GM12801 (cell line): ENCODE measurements around the gene RASSF4.

Experiments used
- CTCF ChIP-seq: IDR thresholded peaks from one replicate; pipeline ENCODE4 v1.5.1; 2011; ENCODE audit warnings: control low read depth; ENCODE audit not compliant: insufficient read length; ENCODE audit errors: extremely low read depth

RASSF4 gene

GRCh38 chr10:44958196-44958897 is 1.3 kb upstream of the RASSF4 start:
- no peak for TF ChIP-seq CTCF

GRCh38 chr10:44958898-44959246 is 730 bp upstream of the RASSF4 start:
- TF ChIP-seq CTCF, result no peak

DNA sequence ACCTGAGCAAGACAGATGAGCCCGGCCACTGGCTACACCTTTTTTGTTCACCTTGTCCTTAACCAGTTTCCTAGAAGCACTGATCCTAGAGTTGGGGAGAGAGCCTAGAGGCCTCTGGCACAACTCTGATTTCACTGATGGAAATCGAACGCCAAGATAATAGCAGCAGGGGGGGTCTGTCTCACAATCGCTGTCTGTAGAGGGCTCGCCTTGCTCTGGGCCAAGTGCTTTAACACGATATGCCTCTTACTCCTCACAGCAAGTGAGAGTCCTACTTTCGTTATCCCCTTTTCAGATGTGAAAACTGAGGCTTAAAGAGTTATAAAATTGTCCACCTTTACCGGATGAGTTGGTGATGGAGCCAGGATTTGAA is 472 bp downstream of the RASSF4 start:
- no peak for TF ChIP-seq CTCF

DNA sequence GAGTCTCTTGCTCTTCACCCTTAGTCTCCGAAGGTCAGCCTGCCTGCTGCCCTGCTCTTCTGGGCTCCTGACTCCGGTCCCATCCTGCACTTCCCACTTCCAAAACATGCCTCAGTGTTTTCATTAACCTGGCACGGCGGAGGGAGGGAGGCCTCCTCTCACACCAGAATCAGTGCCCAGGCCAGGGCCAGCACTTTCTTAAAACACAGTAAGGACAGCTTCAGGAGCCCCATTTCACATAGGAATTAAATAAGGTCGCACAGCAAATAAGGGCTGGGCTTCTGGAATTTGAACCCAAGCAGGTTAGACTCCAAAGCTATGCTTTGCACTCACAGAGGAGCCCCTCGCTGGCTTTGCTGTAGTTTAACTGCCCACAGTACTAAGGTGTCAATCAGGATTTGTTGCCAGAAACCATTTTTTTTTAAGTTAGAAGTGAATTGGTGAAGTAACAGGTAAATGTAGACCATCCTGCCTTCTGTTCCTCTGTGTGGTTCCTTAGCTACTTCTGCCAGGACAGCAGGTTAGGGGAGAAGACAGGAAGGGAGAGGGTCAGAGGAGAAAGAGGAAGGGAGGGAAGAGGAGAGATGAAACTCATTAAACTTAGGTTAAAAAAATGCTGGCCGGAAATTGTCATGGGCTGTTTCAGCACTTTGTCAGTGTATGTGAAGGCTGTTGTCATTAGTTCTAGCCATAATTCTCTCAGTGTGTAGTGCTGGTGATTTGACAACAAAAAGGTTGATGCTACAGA is 1.1 kb downstream of the RASSF4 start:
- TF ChIP-seq CTCF, result no peak

DNA sequence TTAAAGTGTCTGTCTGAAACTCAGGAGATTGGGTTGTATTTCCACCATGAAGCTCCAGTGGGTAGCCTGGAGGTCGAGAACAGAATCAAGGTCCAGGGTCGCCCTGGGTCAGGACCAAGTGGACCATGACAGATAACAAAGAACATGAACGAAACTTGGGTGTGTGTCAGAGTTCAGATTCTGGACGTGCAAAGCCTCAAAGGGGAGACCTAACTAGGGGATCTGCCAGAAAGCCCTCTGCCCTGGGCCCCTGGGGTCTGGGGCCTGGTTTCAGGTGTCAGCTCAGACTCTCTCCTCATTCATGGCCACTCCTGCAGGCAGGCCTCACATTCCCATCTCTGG is 1.6 kb downstream of the RASSF4 start:
- TF ChIP-seq CTCF, result no peak

DNA sequence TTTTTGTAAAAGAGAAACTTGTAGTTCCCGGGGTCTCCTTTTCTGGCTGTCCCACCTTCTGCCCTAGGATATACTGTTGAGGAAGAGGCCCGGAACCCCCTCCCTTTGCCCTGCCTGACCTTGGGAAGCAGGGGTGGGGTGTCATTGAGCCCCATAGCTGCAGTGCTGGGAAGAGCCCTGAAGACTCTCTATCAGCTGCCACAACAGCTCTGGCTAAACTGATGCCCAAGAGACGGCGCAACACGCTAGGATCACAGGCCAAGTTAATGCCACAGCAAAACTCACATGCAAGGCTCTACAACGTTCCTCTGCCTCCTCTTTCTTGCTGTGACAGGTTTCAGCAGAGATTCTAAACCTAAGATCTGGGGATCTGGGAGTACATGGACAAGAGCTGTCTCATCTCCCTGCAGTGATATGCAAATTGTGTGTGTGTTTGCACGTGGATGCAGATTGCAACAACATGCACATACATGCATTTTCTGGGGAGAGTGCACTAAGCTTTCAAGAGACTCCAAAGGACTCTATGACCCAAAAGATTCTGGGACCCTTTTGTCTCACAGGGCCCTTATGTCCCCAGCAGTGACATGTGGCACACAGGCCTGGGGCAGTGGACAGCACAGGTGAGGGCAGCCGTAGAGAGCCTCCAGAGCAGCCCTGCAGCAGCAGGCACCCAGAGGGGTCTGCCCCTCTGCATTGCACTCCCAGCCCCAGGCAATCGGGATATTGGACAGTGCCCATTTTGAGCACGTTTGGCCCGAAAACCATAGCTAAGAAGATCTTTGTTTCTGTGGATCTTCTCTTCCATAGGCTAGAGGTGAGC is 2.5 kb downstream of the RASSF4 start:
- TF ChIP-seq CTCF, result no peak
